Cardiac muscle cell (in vitro differentiated cells and primary cell): Measurements from ENCODE around the gene ANXA9. TPM values are rescaled to one million over a fixed set of nuclear protein-coding genes. Genes with fewer than 3 reads are reported as not detected.

ENCODE experiments used
- DNase-seq, 2 donors: peaks; one replicate each; pipeline versions ENCODE4 v3.0.0 to v3.0.0-alpha.2; 2010 to 2017; ENCODE audit warnings: low read depth in 1 of 2, low spot score in 1 of 2
- H3K27ac ChIP-seq: fragments of 200-600 bp; sonication (generic); 2 replicates; pipeline ENCODE4 v1.5.1; 2016
- H3K27me3 ChIP-seq: fragments of 200-600 bp; sonication (generic); 2 replicates; pipeline ENCODE4 v1.6.0; 2016; ENCODE audit warnings: control low read depth
- H3K36me3 ChIP-seq: fragments of 200-600 bp; sonication (generic); 2 replicates; pipeline ENCODE4 v1.5.1; 2016; ENCODE audit warnings: control low read depth
- H3K4me1 ChIP-seq: fragments of 200-600 bp; sonication (generic); 2 replicates; pipeline ENCODE4 v1.8.1; 2017; ENCODE audit warnings: low read depth, mild to moderate bottlenecking, mixed run types
- H3K4me3 ChIP-seq: fragments of 200-600 bp; sonication (generic); 2 replicates; pipeline ENCODE4 v1.5.1; 2016; ENCODE audit warnings: mild to moderate bottlenecking
- H3K9me3 ChIP-seq: fragments of 200-600 bp; sonication (generic); 2 replicates; pipeline ENCODE4 v1.5.1; 2017; ENCODE audit warnings: low read depth, mild to moderate bottlenecking, control low read depth
- CTCF ChIP-seq: IDR thresholded peaks from 2 replicates; pipeline ENCODE4 v1.5.1; 2012; ENCODE audit warnings: low read depth, mild to moderate bottlenecking, low read length
- polyA plus RNA-seq: library from polyadenylated mRNA; unstranded; fragments of >200 nt; fragmentation: Nextera tagmentation; extraction: Ambion mirVana; gene quantifications from 2 replicates; pipeline ENCODE4 v1.2.1, GENCODE V29; 2016
- total RNA-seq: library from RNA; depleted of rRNA; stranded (reverse); fragments of >200 nt; gene quantifications from 2 replicates; pipeline ENCODE4 v1.2.3, GENCODE V29; 2016

The ANXA9 gene
- total and polyA plus RNA-seq, 2 experiments from 2014 or later = 1.7 to 2.0 TPM

GRCh38 chr1:151037032-151037431 is 54.9 kb downstream of the ANXA9 start:
- Histone ChIP-seq H3K4me3 (no peak overlapping the region), H3K4me1 (peaks cover 12% of the 10 kb centered on the region), H3K36me3 (peaks cover 17% of the 10 kb centered on the region), H3K27me3 (no peaks in the 10 kb centered on the region), H3K9me3 (no peaks in the 10 kb centered on the region), H3K27ac (no peak overlapping the region)
- no peak for DNase-seq
- TF ChIP-seq CTCF = no peak

- Histone ChIP-seq H3K27ac (peak overlapping the region; percentile 84), H3K9me3 (no peaks in the 10 kb centered on the region), H3K4me1 (peaks cover 12% of the 10 kb centered on the region), H3K4me3 (no peak overlapping the region), H3K27me3 (no peaks in the 10 kb centered on the region), H3K36me3 (peaks cover 8% of the 10 kb centered on the region)
- TF ChIP-seq CTCF = no peak
- DNase-seq = peak in 1 of 2 donors; percentile 47
These were observed 57.4 kb downstream of the ANXA9 start for GRCh38 chr1:151039521-151039920.

DNA sequence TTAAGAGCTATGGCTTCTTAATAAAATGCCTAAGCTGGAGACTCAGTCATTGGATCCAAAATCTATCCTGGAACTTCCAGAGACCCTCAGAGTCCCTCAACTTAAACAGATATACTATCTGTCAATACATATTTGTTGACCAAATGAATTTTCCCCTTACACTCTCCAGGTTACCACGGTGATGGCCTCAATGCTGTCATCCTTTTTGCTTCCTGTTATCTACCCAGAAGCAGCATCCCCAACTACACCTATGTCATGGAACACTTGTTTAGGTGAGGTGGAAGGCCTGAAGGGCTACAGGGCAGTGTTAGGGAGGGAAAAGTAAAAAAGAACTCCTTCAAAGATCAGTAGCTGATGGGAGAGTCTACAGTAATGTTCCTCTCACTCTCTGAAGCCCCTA is 61.1 kb downstream of the ANXA9 start:
- H3K27ac ChIP-seq = no peak overlapping the region
- DNase-seq = no peak
- no peak overlapping the region for H3K4me3 ChIP-seq
- H3K27me3 ChIP-seq = no peaks in the 10 kb centered on the region
- H3K36me3 ChIP-seq = no peaks in the 10 kb centered on the region
- no peaks in the 10 kb centered on the region for H3K9me3 ChIP-seq
- no peak for TF ChIP-seq CTCF
- H3K4me1 ChIP-seq = peaks cover 12% of the 10 kb centered on the region

Other genes with a start within 250 kb of the ANXA9 start
- 0.03 TPM in 1 of 2 replicates, not detected in the other for gene CTSS, start 216.5 kb upstream of the ANXA9 start, total RNA-seq
- gene CTSS, start 216.5 kb upstream of the ANXA9 start, polyA plus RNA-seq = not detected in 2 replicates
- gene CTSK, start 174.0 kb upstream of the ANXA9 start, total RNA-seq = 1.7 and 2.0 TPM in 2 replicates
- 2.2 and 3.8 TPM in 2 replicates for gene CTSK, start 174.0 kb upstream of the ANXA9 start, polyA plus RNA-seq
- 46.8 and 87.3 TPM in 2 replicates for gene ARNT, start 105.7 kb upstream of the ANXA9 start, total RNA-seq
- gene ARNT, start 105.7 kb upstream of the ANXA9 start, polyA plus RNA-seq = 29.4 and 44.0 TPM in 2 replicates
- not detected in 2 replicates for gene CTXND2, start 95.2 kb upstream of the ANXA9 start, total RNA-seq
- gene CTXND2, start 95.2 kb upstream of the ANXA9 start, polyA plus RNA-seq = not detected in 2 replicates
- gene SETDB1, start 55.9 kb upstream of the ANXA9 start, total RNA-seq = 37.8 and 69.9 TPM in 2 replicates
- 20.1 and 23.7 TPM in 2 replicates for gene SETDB1, start 55.9 kb upstream of the ANXA9 start, polyA plus RNA-seq
- gene CERS2, start 7.5 kb upstream of the ANXA9 start, total RNA-seq = 64.7 and 65.0 TPM in 2 replicates
- gene CERS2, start 7.5 kb upstream of the ANXA9 start, polyA plus RNA-seq = 119 and 124 TPM in 2 replicates
- gene MINDY1, start 24.6 kb downstream of the ANXA9 start, total RNA-seq = 29.3 and 35.6 TPM in 2 replicates
- gene MINDY1, start 24.6 kb downstream of the ANXA9 start, polyA plus RNA-seq = 11.5 and 18.9 TPM in 2 replicates
- 44.1 and 51.6 TPM in 2 replicates for gene PRUNE1, start 26.2 kb downstream of the ANXA9 start, total RNA-seq
- 52.2 and 67.3 TPM in 2 replicates for gene PRUNE1, start 26.2 kb downstream of the ANXA9 start, polyA plus RNA-seq
- gene BNIPL, start 54.3 kb downstream of the ANXA9 start, total RNA-seq = 0.66 and 1.3 TPM in 2 replicates
- gene BNIPL, start 54.3 kb downstream of the ANXA9 start, polyA plus RNA-seq = 0.65 and 1.3 TPM in 2 replicates
- gene C1orf56, start 65.5 kb downstream of the ANXA9 start, total RNA-seq = 11.6 and 13.6 TPM in 2 replicates
- gene C1orf56, start 65.5 kb downstream of the ANXA9 start, polyA plus RNA-seq = 15.6 TPM in 2 replicates
- 42.8 and 49.3 TPM in 2 replicates for gene CDC42SE1, start 77.3 kb downstream of the ANXA9 start, total RNA-seq
- 24.0 and 25.4 TPM in 2 replicates for gene CDC42SE1, start 77.3 kb downstream of the ANXA9 start, polyA plus RNA-seq
- gene MLLT11, start 78.1 kb downstream of the ANXA9 start, total RNA-seq = 15.1 and 30.1 TPM in 2 replicates
- gene MLLT11, start 78.1 kb downstream of the ANXA9 start, polyA plus RNA-seq = 54.5 and 91.6 TPM in 2 replicates
- gene GABPB2, start 88.5 kb downstream of the ANXA9 start, total RNA-seq = 2.9 and 4.6 TPM in 2 replicates
- 1.6 and 1.7 TPM in 2 replicates for gene GABPB2, start 88.5 kb downstream of the ANXA9 start, polyA plus RNA-seq
- 22.0 and 28.1 TPM in 2 replicates for gene SEMA6C, start 164.3 kb downstream of the ANXA9 start, total RNA-seq
- 23.3 and 29.9 TPM in 2 replicates for gene SEMA6C, start 164.3 kb downstream of the ANXA9 start, polyA plus RNA-seq
- gene TNFAIP8L2, start 174.4 kb downstream of the ANXA9 start, total RNA-seq = 0.45 TPM in 1 of 2 replicates, not detected in the other
- 0.20 and 0.39 TPM in 2 replicates for gene TNFAIP8L2, start 174.4 kb downstream of the ANXA9 start, polyA plus RNA-seq
- 19.7 and 26.7 TPM in 2 replicates for gene LYSMD1, start 183.6 kb downstream of the ANXA9 start, total RNA-seq
- 4.9 and 8.0 TPM in 2 replicates for gene LYSMD1, start 183.6 kb downstream of the ANXA9 start, polyA plus RNA-seq
- 30.8 and 50.9 TPM in 2 replicates for gene SCNM1, start 183.9 kb downstream of the ANXA9 start, total RNA-seq
- gene SCNM1, start 183.9 kb downstream of the ANXA9 start, polyA plus RNA-seq = 66.5 and 80.7 TPM in 2 replicates
- 0.48 TPM in 1 of 2 replicates, not detected in the other for gene TMOD4, start 193.7 kb downstream of the ANXA9 start, total RNA-seq
- gene TMOD4, start 193.7 kb downstream of the ANXA9 start, polyA plus RNA-seq = 0.44 TPM in 1 of 2 replicates, not detected in the other
- gene VPS72, start 207.9 kb downstream of the ANXA9 start, total RNA-seq = 47.5 and 60.0 TPM in 2 replicates
- gene VPS72, start 207.9 kb downstream of the ANXA9 start, polyA plus RNA-seq = 64.7 and 82.7 TPM in 2 replicates
- 36.4 and 91.3 TPM in 2 replicates for gene PIP5K1A, start 216.3 kb downstream of the ANXA9 start, total RNA-seq
- gene PIP5K1A, start 216.3 kb downstream of the ANXA9 start, polyA plus RNA-seq = 21.6 and 28.8 TPM in 2 replicates